MCF 10A (cell line): ENCODE results near the gene EHBP1L1. TPM values are rescaled to one million over a fixed set of nuclear protein-coding genes. Genes with fewer than 3 reads are reported as not detected.

ENCODE experiments used
- BruUV-seq: library from RNA; stranded (reverse); fragments of 400-500 nt; replicated peaks from 2 replicates; lab custom pipeline; 2021; lab: Mats Ljungman, UMichigan
- CTCF ChIA-PET: fragments of 300-600 bp; sonication (Branson Sonifier 250); formaldehyde crosslinking; extraction: SDS; loops from one replicate; lab custom pipeline; 2021; ENCODE audit warnings: antibody characterized with exemption, inconsistent platforms; lab: Yijun Ruan, JAX
- POLR2A ChIA-PET: fragments of 300-600, 350-650 bp; sonication (Branson Sonifier 250); formaldehyde crosslinking; extraction: SDS; loops from one replicate; lab custom pipeline; 2020; ENCODE audit warnings: antibody characterized with exemption, inconsistent platforms; lab: Yijun Ruan, JAX
- DNase-seq: peaks from one replicate; pipeline ENCODE4 v3.0.0-alpha.2; 2018; ENCODE audit not compliant: unreplicated experiment
- H3K27ac Mint-ChIP-seq: one replicate; pipeline ENCODE4 v1.8.0; 2022; ENCODE audit warnings: mild to moderate bottlenecking, low read depth, mixed read lengths; ENCODE audit not compliant: unreplicated experiment
- H3K27me3 Mint-ChIP-seq: one replicate; pipeline ENCODE4 v1.8.0; 2022; ENCODE audit warnings: mixed read lengths; ENCODE audit not compliant: insufficient read depth, unreplicated experiment
- H3K36me3 Mint-ChIP-seq: one replicate; pipeline ENCODE4 v1.8.0; 2022; ENCODE audit warnings: mild to moderate bottlenecking, moderate library complexity, mixed read lengths; ENCODE audit not compliant: insufficient read depth, unreplicated experiment
- H3K4me1 Mint-ChIP-seq: one replicate; pipeline ENCODE4 v1.8.0; 2022; ENCODE audit warnings: mixed read lengths; ENCODE audit not compliant: insufficient read depth, unreplicated experiment
- H3K4me3 Mint-ChIP-seq: one replicate; pipeline ENCODE4 v1.8.0; 2022; ENCODE audit warnings: mild to moderate bottlenecking, moderate library complexity, mixed read lengths; ENCODE audit not compliant: unreplicated experiment
- H3K9me3 Mint-ChIP-seq: one replicate; pipeline ENCODE4 v1.8.0; 2022; ENCODE audit warnings: mixed read lengths; ENCODE audit not compliant: unreplicated experiment
- CTCF ChIP-seq: fragments of 200-600 bp; IDR thresholded peaks from one replicate; pipeline ENCODE4 v1.8.0; 2022; ENCODE audit warnings: antibody characterized with exemption, mild to moderate bottlenecking; ENCODE audit not compliant: unreplicated experiment
- intact Hi-C: fragments of 100-400 bp; cut with micrococcal nuclease; formaldehyde crosslinking; loops from 2 replicates; pipeline ENCODE4 v1.14.1; 2022
- total RNA-seq: library from RNA; stranded (reverse); gene quantifications from 2 replicates; pipeline ENCODE4 v1.2.3, GENCODE V29; 2022

The EHBP1L1 gene
- total RNA-seq, 1 experiment from 2014 or later: 31.3 TPM

- ChIA-PET POLR2A (interaction anchor here (0.7 to 2.3 kb wide), 6 partner anchors 9 to 69 kb away, joined by 3 to 18 read pairs (median 4); partner anchors contain the start of genes EHBP1L1, FAM89B, MAP3K11 and SCYL1), CTCF (interaction anchor here (0.5 to 2.6 kb wide), 19 partner anchors 9 to 233 kb away, joined by 3 to 25 read pairs (median 4); partner anchors contain the start of genes EHBP1L1 and FAM89B)
- no peak for DNase-seq
- Mint-ChIP-seq H3K9me3 (no peaks in the 10 kb centered on the region), H3K4me1 (peaks cover 5% of the 10 kb centered on the region), H3K4me3 (no peak overlapping the region), H3K36me3 (peaks cover 12% of the 10 kb centered on the region), H3K27me3 (no peaks in the 10 kb centered on the region), H3K27ac (no peak overlapping the region)
- peak; percentile 56 for TF ChIP-seq CTCF
- intact Hi-C loops: no loop called here
- BruUV-seq: no TSS peak
Observed at GRCh38 chr11:65593518-65594414, 17.9 kb downstream of the EHBP1L1 start.

GRCh38 chr11:65595131-65595530 lies 19.3 kb downstream of the EHBP1L1 start:
- no TSS peak for BruUV-seq
- Mint-ChIP-seq H3K4me1 (peaks cover 5% of the 10 kb centered on the region), H3K27me3 (no peaks in the 10 kb centered on the region), H3K9me3 (no peaks in the 10 kb centered on the region), H3K4me3 (no peak overlapping the region), H3K36me3 (peaks cover 10% of the 10 kb centered on the region), H3K27ac (no peak overlapping the region)
- POLR2A ChIA-PET: interaction anchor here (0.6 to 1.6 kb wide), 3 partner anchors 18 to 414 kb away, joined by 3 to 4 read pairs (median 3); no protein-coding TSS in a partner anchor
- no peak for TF ChIP-seq CTCF
- intact Hi-C loops: no loop called here
- DNase-seq: no peak
- CTCF ChIA-PET: interaction anchor here (1.0 to 2.0 kb wide), 3 partner anchors 15 to 28 kb away, joined by 3 to 7 read pairs (median 3); no protein-coding TSS in a partner anchor

- peaks cover 10% of the 10 kb centered on the region for H3K36me3 Mint-ChIP-seq
- no peak within 1 kb of the TSS for H3K27ac Mint-ChIP-seq
- BruUV-seq: no TSS peak
Observed at GRCh38 chr11:65595543-65596281, 19.9 kb downstream of the EHBP1L1 start, which contains the start of gene KCNK7. TSS of gene KCNK7 (minus strand) at chr11:65595800. CDS start at chr11:65595772, 28 bp downstream.

More at GRCh38 chr11:65595543-65596281, 19.9 kb downstream of the EHBP1L1 start, which contains the start of gene KCNK7:
- CTCF ChIA-PET: interaction anchor here (1.0 to 2.0 kb wide), 4 partner anchors 8 to 29 kb away, joined by 3 to 7 read pairs (median 4); no protein-coding TSS in a partner anchor
- Mint-ChIP-seq H3K27me3 (no peaks in the 10 kb centered on the region), H3K9me3 (no peaks in the 10 kb centered on the region), H3K4me3 (no peak within 1 kb of the TSS), H3K4me1 (peaks cover 5% of the 10 kb centered on the region)
- POLR2A ChIA-PET: interaction anchor here (0.6 to 1.6 kb wide), 4 partner anchors 19 to 413 kb away, joined by 3 to 4 read pairs (median 3); no protein-coding TSS in a partner anchor
- intact Hi-C loops: no loop called here
- DNase-seq: no peak
- TF ChIP-seq CTCF: no peak
